H9 (cell line): ENCODE measurements around the gene ZNF236. TPM values are rescaled to one million over a fixed set of nuclear protein-coding genes. Genes with fewer than 3 reads are reported as not detected.
A peak's percentile ranks its signal among the peaks of the same experiment; 100 is the strongest.

Experiments used
- DNase-seq: peaks from one replicate; pipeline ENCODE4 v3.0.0-alpha.2; 2017
- H2AFZ ChIP-seq: one replicate; pipeline ENCODE4 v1.6.1; 2013; ENCODE audit warnings: mild to moderate bottlenecking, low read length, control low read depth, moderate library complexity
- H2AK5ac ChIP-seq: 2 replicates; pipeline ENCODE4 v1.6.1; 2013; ENCODE audit warnings: low read length, control low read depth, mixed read lengths; ENCODE audit not compliant: insufficient read length
- H2BK120ac ChIP-seq: one replicate; pipeline ENCODE4 v1.6.1; 2013; ENCODE audit warnings: low read depth, mild to moderate bottlenecking, low read length, control low read depth, inconsistent platforms; ENCODE audit not compliant: poor library complexity, severe bottlenecking
- H2BK12ac ChIP-seq: 2 replicates; pipeline ENCODE4 v1.6.1; 2013; ENCODE audit warnings: low read length, control low read depth, mixed read lengths, low read depth; ENCODE audit not compliant: insufficient read length
- H2BK15ac ChIP-seq: 2 replicates; pipeline ENCODE4 v1.6.1; 2013; ENCODE audit warnings: low read depth, low read length, control low read depth
- H2BK20ac ChIP-seq: one replicate; pipeline ENCODE4 v1.6.1; 2013; ENCODE audit warnings: low read depth, mild to moderate bottlenecking, low read length, control low read depth, inconsistent platforms; ENCODE audit not compliant: poor library complexity, severe bottlenecking
- H2BK5ac ChIP-seq: 2 replicates; pipeline ENCODE4 v1.6.1; 2013; ENCODE audit warnings: low read length, control low read depth, mixed read lengths; ENCODE audit not compliant: insufficient read length
- H3K14ac ChIP-seq: 2 replicates; pipeline ENCODE4 v1.6.1; 2013; ENCODE audit warnings: low read length, control low read depth; ENCODE audit not compliant: insufficient read depth
- H3K18ac ChIP-seq: 2 replicates; pipeline ENCODE4 v1.6.1; 2013; ENCODE audit warnings: low read depth, mild to moderate bottlenecking, mixed read lengths, low read length, control low read depth; ENCODE audit not compliant: insufficient read length
- H3K23ac ChIP-seq: 2 replicates; pipeline ENCODE4 v1.6.1; 2013; ENCODE audit warnings: low read length, control low read depth, mixed read lengths, low read depth; ENCODE audit not compliant: insufficient read length
- H3K23me2 ChIP-seq: 2 replicates; pipeline ENCODE4 v1.6.1; 2013; ENCODE audit warnings: low read depth, mild to moderate bottlenecking, mixed read lengths, low read length, control low read depth; ENCODE audit not compliant: insufficient read length, poor library complexity, severe bottlenecking
- H3K27ac ChIP-seq: 2 replicates; pipeline ENCODE4 v1.5.1; 2013; ENCODE audit warnings: low read length, control low read depth, mixed read lengths, low read depth; ENCODE audit not compliant: insufficient read length
- H3K27me3 ChIP-seq: 2 replicates; pipeline ENCODE4 v1.6.1; 2013; ENCODE audit warnings: low read length, control low read depth, inconsistent platforms; ENCODE audit not compliant: insufficient read depth
- H3K4ac ChIP-seq: 2 replicates; pipeline ENCODE4 v1.6.1; 2013; ENCODE audit warnings: low read depth, mild to moderate bottlenecking, control low read depth, inconsistent platforms, low read length, moderate library complexity
- H3K4me1 ChIP-seq: 2 replicates; pipeline ENCODE4 v1.6.1; 2013; ENCODE audit warnings: low read length, control low read depth, inconsistent platforms; ENCODE audit not compliant: insufficient read depth
- H3K4me2 ChIP-seq: 2 replicates; pipeline ENCODE4 v1.6.1; 2013; ENCODE audit warnings: low read length, control low read depth, mixed read lengths; ENCODE audit not compliant: insufficient read length, insufficient read depth
- H3K56ac ChIP-seq: 2 replicates; pipeline ENCODE4 v1.6.1; 2013; ENCODE audit warnings: low read depth, mild to moderate bottlenecking, mixed read lengths, low read length, control low read depth; ENCODE audit not compliant: insufficient read length
- H3K79me1 ChIP-seq: 2 replicates; pipeline ENCODE4 v1.6.1; 2013; ENCODE audit warnings: low read depth, mild to moderate bottlenecking, moderate library complexity, low read length, control low read depth, inconsistent platforms; ENCODE audit not compliant: insufficient read depth, poor library complexity, severe bottlenecking
- H3K79me2 ChIP-seq: 2 replicates; pipeline ENCODE4 v1.6.1; 2013; ENCODE audit warnings: low read length, control low read depth, inconsistent platforms; ENCODE audit not compliant: insufficient read depth
- H3K9ac ChIP-seq: 2 replicates; pipeline ENCODE4 v1.6.1; 2013; ENCODE audit warnings: low read length, control low read depth, mixed read lengths; ENCODE audit not compliant: insufficient read length; ENCODE audit errors: extremely low read depth
- H3K9me3 ChIP-seq: one replicate; pipeline ENCODE4 v1.6.1; 2013; ENCODE audit warnings: low read depth, low read length, inconsistent platforms; ENCODE audit not compliant: control insufficient read depth
- H3T11ph ChIP-seq: one replicate; pipeline ENCODE4 v1.6.1; 2013; ENCODE audit warnings: mild to moderate bottlenecking, low read length, control low read depth, inconsistent platforms
- H4K20me1 ChIP-seq: one replicate; pipeline ENCODE4 v1.6.1; 2013; ENCODE audit not compliant: control insufficient read depth, insufficient read length, insufficient read depth
- H4K5ac ChIP-seq: 2 replicates; pipeline ENCODE4 v1.6.1; 2013; ENCODE audit warnings: low read depth, mild to moderate bottlenecking, mixed read lengths, low read length, control low read depth; ENCODE audit not compliant: insufficient read length
- H4K8ac ChIP-seq: replicated peaks from 2 replicates; pipeline ENCODE4 v1.6.1; 2013; ENCODE audit warnings: low read length, control low read depth, mixed read lengths, low read depth; ENCODE audit not compliant: insufficient read length
- H4K91ac ChIP-seq: 2 replicates; pipeline ENCODE4 v1.6.1; 2013; ENCODE audit warnings: low read depth, mild to moderate bottlenecking, moderate library complexity, mixed read lengths, low read length, control low read depth; ENCODE audit not compliant: insufficient read length
- H3K27ac Mint-ChIP-seq, 3 experiments: 2 replicates in 2 of 3; 3 replicates in 1 of 3; pipeline ENCODE4 v1.8.0; 2020 to 2021; ENCODE audit warnings: mixed read lengths in 3 of 3, mild to moderate bottlenecking in 1 of 3, moderate library complexity in 1 of 3
- H3K27me3 Mint-ChIP-seq: 2 replicates; pipeline ENCODE4 v1.8.0; 2021; ENCODE audit warnings: low read depth, mild to moderate bottlenecking, moderate library complexity, mixed read lengths
- H3K36me3 Mint-ChIP-seq, 3 experiments: 2 replicates in 2 of 3; 3 replicates in 1 of 3; pipeline ENCODE4 v1.8.0; 2020 to 2021; ENCODE audit warnings: low read depth in 3 of 3, mixed read lengths in 3 of 3; ENCODE audit not compliant: insufficient read depth in 1 of 3
- H3K4me1 Mint-ChIP-seq, 2 experiments: 2 replicates each; pipeline ENCODE4 v1.8.0; 2020; ENCODE audit warnings: mixed read lengths in 2 of 2
- H3K4me3 Mint-ChIP-seq, 2 experiments: 2 replicates in 1 of 2; 3 replicates in 1 of 2; pipeline ENCODE4 v1.8.0; 2020 to 2021; ENCODE audit warnings: mild to moderate bottlenecking in 2 of 2, mixed read lengths in 2 of 2, moderate library complexity in 1 of 2
- H3K9me3 Mint-ChIP-seq, 2 experiments: 2 replicates in 1 of 2; 3 replicates in 1 of 2; pipeline ENCODE4 v1.8.0; 2020; ENCODE audit warnings: mild to moderate bottlenecking in 2 of 2, mixed read lengths in 2 of 2, moderate library complexity in 1 of 2
- WGBS: extraction: QIAGEN DNeasy Blood & Tissue Kit; methylation state at CpG from one replicate; pipeline ENCODE4 v1.1.7; 2013; ENCODE audit warnings: missing lambda C conversion rate, low lambda C conversion rate, mixed read lengths; ENCODE audit not compliant: insufficient read length; ENCODE audit errors: extremely low coverage; 5-methylcytosine and 5-hydroxymethylcytosine counted together
- total RNA-seq: library from RNA; stranded (reverse); gene quantifications from 2 replicates; pipeline ENCODE4 v1.2.1, GENCODE V29; 2021
- TF ChIP-seq, protein P1 (sequence below): fragments of 200-600 bp; sonication (generic); conservative IDR thresholded peaks from 3 replicates; pipeline ENCODE4 v1.8.0; 2021; ENCODE audit warnings: antibody characterized with exemption, mild to moderate bottlenecking

The ZNF236 gene
- total RNA-seq, 1 experiment from 2014 or later, result 16.0 TPM

GRCh38 chr18:76974386-76974785, 152.0 kb downstream of the ZNF236 start:
- no peak overlapping the region for H3K23ac ChIP-seq
- no CpG with 5 or more reads among the region's 5 CpGs for WGBS
- no peak overlapping the region for H2AK5ac ChIP-seq
- TF ChIP-seq, protein P1, sequence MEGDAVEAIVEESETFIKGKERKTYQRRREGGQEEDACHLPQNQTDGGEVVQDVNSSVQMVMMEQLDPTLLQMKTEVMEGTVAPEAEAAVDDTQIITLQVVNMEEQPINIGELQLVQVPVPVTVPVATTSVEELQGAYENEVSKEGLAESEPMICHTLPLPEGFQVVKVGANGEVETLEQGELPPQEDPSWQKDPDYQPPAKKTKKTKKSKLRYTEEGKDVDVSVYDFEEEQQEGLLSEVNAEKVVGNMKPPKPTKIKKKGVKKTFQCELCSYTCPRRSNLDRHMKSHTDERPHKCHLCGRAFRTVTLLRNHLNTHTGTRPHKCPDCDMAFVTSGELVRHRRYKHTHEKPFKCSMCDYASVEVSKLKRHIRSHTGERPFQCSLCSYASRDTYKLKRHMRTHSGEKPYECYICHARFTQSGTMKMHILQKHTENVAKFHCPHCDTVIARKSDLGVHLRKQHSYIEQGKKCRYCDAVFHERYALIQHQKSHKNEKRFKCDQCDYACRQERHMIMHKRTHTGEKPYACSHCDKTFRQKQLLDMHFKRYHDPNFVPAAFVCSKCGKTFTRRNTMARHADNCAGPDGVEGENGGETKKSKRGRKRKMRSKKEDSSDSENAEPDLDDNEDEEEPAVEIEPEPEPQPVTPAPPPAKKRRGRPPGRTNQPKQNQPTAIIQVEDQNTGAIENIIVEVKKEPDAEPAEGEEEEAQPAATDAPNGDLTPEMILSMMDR, result no peak
- no peak overlapping the region for H2BK20ac ChIP-seq
- H3K23me2 ChIP-seq, result no peaks in the 10 kb centered on the region
- Mint-ChIP-seq H3K36me3 (peaks cover 2 to 9% (median 4%) of the 10 kb centered on the region in 3 experiments; a peak in 5 of 7 replicates), H3K4me3 (no peak overlapping the region), H3K27me3 (no peaks in the 10 kb centered on the region), H3K4me1 (peaks cover 28 to 37% of the 10 kb centered on the region in 2 experiments), H3K27ac (peak overlapping the region in 1 of 3 experiments; percentile 49; a peak in 1 of 7 replicates), H3K9me3 (peaks cover 0 to 3% of the 10 kb centered on the region in 2 experiments; a peak in 1 of 5 replicates)
- H3K4me2 ChIP-seq, result no peak overlapping the region
- H3K79me1 ChIP-seq, result no peaks in the 10 kb centered on the region
- no peak overlapping the region for H4K8ac ChIP-seq
- H3K18ac ChIP-seq, result no peak overlapping the region
- H3K27me3 ChIP-seq, result no peaks in the 10 kb centered on the region
- H3K14ac ChIP-seq, result no peak overlapping the region
- H2AFZ ChIP-seq, result no peak overlapping the region
- H2BK120ac ChIP-seq, result no peak overlapping the region
- H3K4ac ChIP-seq, result no peak overlapping the region
- H4K91ac ChIP-seq, result no peak overlapping the region
- peaks cover 4% of the 10 kb centered on the region for H3K4me1 ChIP-seq
- H3K56ac ChIP-seq, result no peak overlapping the region
- no peak overlapping the region for H4K5ac ChIP-seq
- no peak overlapping the region for H2BK15ac ChIP-seq
- H2BK12ac ChIP-seq, result no peak overlapping the region
- H3T11ph ChIP-seq, result no peak overlapping the region
- no peak overlapping the region for H3K27ac ChIP-seq
- DNase-seq, result no peak
- no peaks in the 10 kb centered on the region for H3K79me2 ChIP-seq
- H3K9ac ChIP-seq, result no peak overlapping the region
- no peaks in the 10 kb centered on the region for H4K20me1 ChIP-seq
- no peaks in the 10 kb centered on the region for H3K9me3 ChIP-seq
- no peak overlapping the region for H2BK5ac ChIP-seq
